Measurements from ENCODE around the gene NUP88. TPM values are rescaled to one million over a fixed set of nuclear protein-coding genes. Genes with fewer than 3 reads are reported as not detected.

Gene NUP88
- polyA plus RNA-seq, 1 experiment: 44.4 TPM

GRCh38 chr17:5429191-5429887 is 9.9 kb upstream of the NUP88 start:
- Histone ChIP-seq H3K27me3 (ENCODE audit: control insufficient read depth, insufficient read depth, low read length) (no peaks in the 10 kb centered on the region), H3K4me3 (ENCODE audit: low read depth, low read length) (no peak overlapping the region), H3K36me3 (ENCODE audit: control insufficient read depth, insufficient read depth, low read length) (peaks cover 14% of the 10 kb centered on the region)
- POLR2A ChIA-PET: no interaction called here
- no peak for TF ChIP-seq CTCF (IDR thresholded peaks at IDR 0.05; ENCODE audit: insufficient read depth, low read depth, low read length)
- CTCF ChIA-PET: interaction anchor here (8.2 kb wide), 1 partner anchor 11 kb away, joined by 69 read pairs; the partner anchor contains the start of gene C1QBP
- no peak for DNase-seq (ENCODE audit: low read depth)

DNA sequence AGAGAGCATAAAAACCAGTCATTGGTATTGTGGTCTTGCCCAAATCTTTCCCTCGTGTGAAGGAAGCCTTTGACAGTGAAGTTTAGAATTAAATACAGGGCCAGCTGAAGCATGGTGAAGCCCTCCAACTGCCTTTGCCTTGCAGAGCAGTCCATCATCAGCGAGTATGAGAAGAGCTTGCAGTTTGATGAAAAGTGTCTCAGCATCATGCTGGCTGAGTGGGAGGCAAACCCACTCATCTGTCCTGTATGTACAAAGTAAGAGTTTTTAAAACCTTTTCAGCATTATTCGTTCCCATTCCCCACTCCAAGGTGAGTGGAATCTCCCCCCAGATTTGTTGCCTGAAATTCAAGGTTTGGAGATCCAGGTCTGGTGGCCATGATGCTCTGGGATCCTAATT is 6.4 kb upstream of the NUP88 start:
- CTCF ChIA-PET: interaction anchor here (3.7 kb wide), 1 partner anchor 13 kb away, joined by 22 read pairs; the partner anchor contains the start of gene C1QBP
- Histone ChIP-seq H3K36me3 (ENCODE audit: control insufficient read depth, insufficient read depth, low read length) (peaks cover 4% of the 10 kb centered on the region), H3K4me3 (ENCODE audit: low read depth, low read length) (no peak overlapping the region), H3K27me3 (ENCODE audit: control insufficient read depth, insufficient read depth, low read length) (no peaks in the 10 kb centered on the region)
- no peak for TF ChIP-seq CTCF (IDR thresholded peaks at IDR 0.05; ENCODE audit: insufficient read depth, low read depth, low read length)
- POLR2A ChIA-PET: no interaction called here
- DNase-seq (ENCODE audit: low read depth): no peak

- no peaks in the 10 kb centered on the region for H3K27me3 ChIP-seq (ENCODE audit: control insufficient read depth, insufficient read depth, low read length)
- peaks cover 4% of the 10 kb centered on the region for H3K36me3 ChIP-seq (ENCODE audit: control insufficient read depth, insufficient read depth, low read length)
- H3K4me3 ChIP-seq (ENCODE audit: low read depth, low read length): no peak overlapping the region
- TF ChIP-seq CTCF (IDR thresholded peaks at IDR 0.05; ENCODE audit: insufficient read depth, low read depth, low read length): no peak
- CTCF ChIA-PET: interaction anchor here (1.3 to 3.7 kb wide), 2 partner anchors 8 to 14 kb away, joined by 4 to 22 read pairs; partner anchors contain the start of gene C1QBP
- POLR2A ChIA-PET: no interaction called here
- DNase-seq (ENCODE audit: low read depth): no peak
Observed at GRCh38 chr17:5424909-5425308, 5.4 kb upstream of the NUP88 start.

DNA sequence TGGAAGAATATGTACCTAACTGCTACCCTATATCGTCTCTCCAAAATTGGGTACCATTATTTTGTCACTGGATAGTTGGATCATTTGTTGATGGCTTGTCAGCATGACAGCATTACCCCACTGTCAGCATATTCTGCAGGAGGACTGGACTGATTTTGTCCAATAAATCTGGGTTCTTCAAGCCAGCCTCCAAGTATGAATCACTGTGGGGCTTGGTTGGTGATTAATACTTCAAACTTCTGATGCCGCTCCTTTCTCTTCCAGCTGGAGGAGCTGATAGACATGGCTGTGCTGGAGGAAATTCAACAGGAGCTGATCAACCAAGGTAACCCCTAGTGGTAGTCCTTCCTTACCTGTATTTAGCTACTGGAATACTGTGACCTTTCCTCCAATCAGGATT is 3.0 kb upstream of the NUP88 start:
- Histone ChIP-seq H3K4me3 (ENCODE audit: low read depth, low read length) (no peak overlapping the region), H3K36me3 (ENCODE audit: control insufficient read depth, insufficient read depth, low read length) (peaks cover 4% of the 10 kb centered on the region), H3K27me3 (ENCODE audit: control insufficient read depth, insufficient read depth, low read length) (no peaks in the 10 kb centered on the region)
- peak; percentile 23; the same call in 1 of the 2 replicates for TF ChIP-seq CTCF (IDR thresholded peaks at IDR 0.05; ENCODE audit: insufficient read depth, low read depth, low read length)
- ChIA-PET POLR2A (interaction anchor here (1.0 kb wide), 1 partner anchor 14 kb away, joined by 4 read pairs; no protein-coding TSS in a partner anchor), CTCF (interaction anchor here (0.8 to 3.7 kb wide), 3 partner anchors 9 to 16 kb away, joined by 3 to 22 read pairs (median 4); partner anchors contain the start of gene C1QBP)
- DNase-seq (ENCODE audit: low read depth): no peak

- Histone ChIP-seq H3K36me3 (ENCODE audit: control insufficient read depth, insufficient read depth, low read length) (peaks cover 4% of the 10 kb centered on the region), H3K4me3 (ENCODE audit: low read depth, low read length) (peak within 1 kb of the TSS; percentile 65), H3K27me3 (ENCODE audit: control insufficient read depth, insufficient read depth, low read length) (no peaks in the 10 kb centered on the region)
- ChIA-PET CTCF (interaction anchor here (0.9 to 1.2 kb wide), 3 partner anchors 19 to 192 kb away, joined by 3 to 6 read pairs (median 6); partner anchors contain the start of gene C1QBP), POLR2A (no interaction called here)
- TF ChIP-seq CTCF (IDR thresholded peaks at IDR 0.05; ENCODE audit: insufficient read depth, low read depth, low read length): no peak
- DNase-seq (ENCODE audit: low read depth): no peak
Observed at GRCh38 chr17:5419959-5420653, 644 bp upstream of the NUP88 start, which contains the start of gene RPAIN. Gene RPAIN, plus strand, starts transcription at chr17:5420182. Its CDS starts 29 bp downstream, at chr17:5420211.

Data from BJ (cell line).